HCT116 (cell line): ENCODE results near the gene ASAP3. TPM values are rescaled to one million over a fixed set of nuclear protein-coding genes. Genes with fewer than 3 reads are reported as not detected.

Experiments used
- ATAC-seq: fragments of 200-7000 bp; cut with Tn5 transposase; 2 replicates; pipeline ENCODE4 v1.9.1; 2020; ENCODE audit warnings: mild to moderate bottlenecking, moderate library complexity
- BruUV-seq: library from RNA; stranded (reverse); fragments of 400-500 nt; replicated peaks from 2 replicates; lab custom pipeline; 2021; lab: Mats Ljungman, UMichigan
- CTCF ChIA-PET: fragments of 300-600 bp; sonication (Branson Sonifier 250); formaldehyde crosslinking; loops from one replicate; lab custom pipeline; 2021; ENCODE audit warnings: antibody characterized with exemption; lab: Charles Lee
- POLR2A ChIA-PET: fragments of 300-600, 350-600 bp; sonication (Branson Sonifier 250); formaldehyde crosslinking; loops from one replicate; lab custom pipeline; 2021; ENCODE audit warnings: antibody characterized with exemption; lab: Charles Lee
- RAD21 ChIA-PET, 2 experiments: fragments of 300-600 bp; sonication (Branson Sonifier 250); formaldehyde crosslinking; loops; one replicate each; lab custom pipeline; 2023; ENCODE audit warnings: low total read pairs in 2 of 2; ENCODE audit not compliant: uncharacterized antibody in 2 of 2, unreplicated experiment in 2 of 2, low non-redundant PET in 1 of 2; lab: Charles Lee
- DNase-seq: peaks from one replicate; pipeline ENCODE4 v3.0.0-alpha.2; 2010; ENCODE audit warnings: low read depth, low spot score
- H2AFZ ChIP-seq: fragments of 200-600 bp; shearing (Covaris generic), sonication (generic); 2 replicates; pipeline ENCODE4 v1.6.1; 2017; ENCODE audit warnings: low read depth, mixed run types, mixed read lengths, antibody characterized with exemption, low read length; ENCODE audit not compliant: poor library complexity, severe bottlenecking
- H3K27ac ChIP-seq: 2 replicates; pipeline ENCODE4 v1.5.1; 2012; ENCODE audit warnings: low read depth, low read length
- H3K27me3 ChIP-seq: fragments of 200-600 bp; sonication (generic); 2 replicates; pipeline ENCODE4 v1.6.1; 2016; ENCODE audit warnings: mixed run types, low read length, mixed read lengths; ENCODE audit not compliant: insufficient read depth
- H3K36me3 ChIP-seq, 2 experiments: fragments of 200-500 bp in 1 of 2; fragments of 200-600 bp in 1 of 2; sonication (Bioruptor generic) in 1 of 2; sonication (generic) in 1 of 2; 2 replicates each; pipeline versions ENCODE4 v1.5.1 to v1.6.1; 2014 to 2016; ENCODE audit warnings: low read length in 2 of 2, inconsistent platforms in 1 of 2, mixed read lengths in 1 of 2, mixed run types in 1 of 2; ENCODE audit not compliant: insufficient read depth in 2 of 2, control insufficient read depth in 1 of 2
- H3K4me1 ChIP-seq, 2 experiments: fragments of 200-600 bp in 1 of 2; sonication (generic) in 1 of 2; 2 replicates each; pipeline versions ENCODE4 v1.5.1 to v1.6.1; 2012 to 2017; ENCODE audit warnings: low read length in 2 of 2, inconsistent platforms in 1 of 2, mild to moderate bottlenecking in 1 of 2, mixed read lengths in 1 of 2, mixed run types in 1 of 2, moderate library complexity in 1 of 2; ENCODE audit not compliant: insufficient read depth in 2 of 2, control insufficient read depth in 1 of 2
- H3K4me2 ChIP-seq: fragments of 200-600 bp; sonication (generic); 2 replicates; pipeline ENCODE4 v1.6.1; 2017; ENCODE audit warnings: mixed run types, low read length, mixed read lengths
- H3K4me3 ChIP-seq, 2 experiments: fragments of 200-600 bp in 1 of 2; sonication (generic) in 1 of 2; replicated peaks in 1 of 2; 2 replicates each; pipeline ENCODE4 v1.5.1; 2011 to 2016; ENCODE audit warnings: low read length in 2 of 2, control low read depth in 1 of 2, low read depth in 1 of 2, mild to moderate bottlenecking in 1 of 2, mixed read lengths in 1 of 2, mixed run types in 1 of 2
- H3K79me2 ChIP-seq: fragments of 200-600 bp; sonication (generic); 2 replicates; pipeline ENCODE4 v1.6.1; 2017; ENCODE audit warnings: mild to moderate bottlenecking, mixed run types, low read length, moderate library complexity, mixed read lengths; ENCODE audit not compliant: insufficient read depth
- H3K9ac ChIP-seq: fragments of 200-600 bp; sonication (generic); 2 replicates; pipeline ENCODE4 v1.6.1; 2016; ENCODE audit warnings: low read length, mixed read lengths
- H3K9me2 ChIP-seq: fragments of 200-600 bp; sonication (generic), shearing (Covaris generic); 2 replicates; pipeline ENCODE4 v1.6.1; 2017; ENCODE audit warnings: mixed run types, mild to moderate bottlenecking, moderate library complexity; ENCODE audit not compliant: insufficient read depth
- H3K9me3 ChIP-seq, 2 experiments: fragments of 200-500 bp in 1 of 2; fragments of 200-600 bp in 1 of 2; sonication (Bioruptor generic) in 1 of 2; sonication (generic) in 1 of 2; 2 replicates each; pipeline ENCODE4 v1.6.1; 2014 to 2017; ENCODE audit warnings: low read length in 2 of 2, mixed read lengths in 2 of 2, inconsistent platforms in 1 of 2, low read depth in 1 of 2, mild to moderate bottlenecking in 1 of 2, mixed run types in 1 of 2, moderate library complexity in 1 of 2; ENCODE audit not compliant: control insufficient read depth in 1 of 2, insufficient read depth in 1 of 2
- H4K20me1 ChIP-seq: fragments of 200-600 bp; sonication (generic), shearing (Covaris generic); 2 replicates; pipeline ENCODE4 v1.6.1; 2017; ENCODE audit warnings: mixed run types, mild to moderate bottlenecking, moderate library complexity; ENCODE audit not compliant: insufficient read depth
- ATF3 ChIP-seq: IDR thresholded peaks from 2 replicates; pipeline ENCODE4 v1.6.1; 2012
- CBX3 ChIP-seq: IDR thresholded peaks from 2 replicates; pipeline ENCODE4 v1.6.1; 2012; ENCODE audit warnings: low read depth
- CEBPB ChIP-seq: IDR thresholded peaks from 2 replicates; pipeline ENCODE4 v1.6.1; 2012; ENCODE audit warnings: low read depth
- EGR1 ChIP-seq: IDR thresholded peaks from 2 replicates; pipeline ENCODE4 v1.6.1; 2012; ENCODE audit warnings: low read depth
- FOSL1 ChIP-seq: IDR thresholded peaks from 2 replicates; pipeline ENCODE4 v1.6.1; 2012; ENCODE audit warnings: low read depth
- JUND ChIP-seq: IDR thresholded peaks from 2 replicates; pipeline ENCODE4 v1.6.1; 2012
- MAX ChIP-seq: IDR thresholded peaks from 2 replicates; pipeline ENCODE4 v1.6.1; 2012
- POLR2AphosphoS5 ChIP-seq: IDR thresholded peaks from 2 replicates; pipeline ENCODE4 v1.6.1; 2011; ENCODE audit warnings: mild to moderate bottlenecking, low read depth, low read length, moderate library complexity
- REST ChIP-seq: IDR thresholded peaks from 2 replicates; pipeline ENCODE4 v1.6.1; 2012; ENCODE audit warnings: low read depth
- SP1 ChIP-seq: IDR thresholded peaks from 2 replicates; pipeline ENCODE4 v1.6.1; 2012; ENCODE audit warnings: low read depth
- TCF7L2 ChIP-seq: IDR thresholded peaks from 2 replicates; pipeline ENCODE4 v1.7.0; 2011; ENCODE audit warnings: borderline replicate concordance, inconsistent platforms; ENCODE audit not compliant: insufficient read depth, insufficient read length; ENCODE audit errors: extremely low read depth
- YY1 ChIP-seq: IDR thresholded peaks from 2 replicates; pipeline ENCODE4 v1.6.1; 2011; ENCODE audit warnings: low read length, low read depth, moderate library complexity, mild to moderate bottlenecking; ENCODE audit not compliant: insufficient replicate concordance; ENCODE audit errors: extremely low read depth
- ZBTB33 ChIP-seq: IDR thresholded peaks from 2 replicates; pipeline ENCODE4 v1.6.1; 2011; ENCODE audit warnings: mild to moderate bottlenecking, low read length, moderate library complexity; ENCODE audit not compliant: insufficient replicate concordance; ENCODE audit errors: extremely low read depth
- ZFX ChIP-seq: fragments of 450-650 bp; IDR thresholded peaks from 2 replicates; pipeline ENCODE4 v1.6.1; 2017
- intact Hi-C: fragments of 100-400 bp; cut with micrococcal nuclease; formaldehyde crosslinking; loops from 2 replicates; pipeline ENCODE4 v1.10.0; 2022
- total RNA-seq: library from RNA; stranded (reverse); gene quantifications from one replicate; pipeline ENCODE4 v1.2.1, GENCODE V29; 2021; ENCODE audit not compliant: unreplicated experiment

ASAP3 gene
- total RNA-seq, 1 experiment from 2014 or later: 19.7 TPM

DNA sequence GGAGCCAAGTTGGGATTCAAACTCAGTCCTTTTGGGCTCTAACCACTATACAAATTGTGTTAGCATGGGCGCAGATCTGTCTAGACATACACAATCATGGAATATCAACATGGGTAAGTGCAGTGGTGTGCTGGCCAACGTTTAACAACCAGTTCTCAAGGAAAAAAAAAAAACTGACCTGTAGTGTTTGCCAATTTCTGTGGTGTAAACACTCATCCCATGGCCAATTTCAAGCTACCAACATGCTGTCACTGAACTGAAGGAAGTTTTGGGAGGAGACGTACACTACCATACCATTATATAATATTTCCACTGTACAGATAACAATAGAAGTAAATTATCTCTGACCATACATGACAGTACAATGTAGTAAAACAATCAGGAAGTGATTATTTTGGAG, 62.6 kb downstream of the ASAP3 start:
- TF ChIP-seq POLR2AphosphoS5 (no peak), MAX (no peak), YY1 (no peak), SP1 (no peak), ATF3 (no peak), CEBPB (no peak), CBX3 (no peak), EGR1 (no peak), ZFX (no peak), JUND (no peak), ZBTB33 (no peak), TCF7L2 (no peak), FOSL1 (no peak), REST (no peak)
- Histone ChIP-seq H4K20me1 (no peaks in the 10 kb centered on the region), H3K27me3 (no peaks in the 10 kb centered on the region), H3K9ac (no peak overlapping the region), H3K9me2 (no peaks in the 10 kb centered on the region), H3K4me3 (no peak overlapping the region), H3K79me2 (no peaks in the 10 kb centered on the region), H3K9me3 (no peaks in the 10 kb centered on the region), H2AFZ (no peak overlapping the region), H3K36me3 (no peaks in the 10 kb centered on the region), H3K4me2 (no peak overlapping the region), H3K27ac (no peak overlapping the region), H3K4me1 (peaks cover 0 to 13% of the 10 kb centered on the region in 2 experiments; a peak in 1 of 4 replicates)
- intact Hi-C loops: no loop called here
- no TSS peak for BruUV-seq
- ChIA-PET CTCF (interaction anchor here (1.0 kb wide), 1 partner anchor 18 kb away, joined by 3 read pairs; no protein-coding TSS in a partner anchor), POLR2A (no interaction called here), RAD21 (no interaction called here)
- DNase-seq (no peak), ATAC-seq (no peak)
